Spleen (tissue), 7 donors: Measurements from ENCODE around the gene CD300C.

ENCODE experiments used
- CTCF ChIP-seq, 11 experiments: fragments of 200-600 bp in 7 of 11; fragments of 450-650 bp in 4 of 11; sonication (generic) in 4 of 11; IDR thresholded peaks in 8 of 11; conservative IDR thresholded peaks in 3 of 11; 1 replicate in 7 of 11; 2 replicates in 4 of 11; pipeline versions ENCODE4 v1.4.0 to v1.8.0; 2016 to 2021; ENCODE audit warnings: antibody characterized with exemption in 11 of 11, inconsistent platforms in 4 of 11, mild to moderate bottlenecking in 1 of 11
- POLR2AphosphoS5 ChIP-seq, 3 donors: sonication (generic); formaldehyde crosslinking; IDR thresholded peaks; one replicate each; pipeline ENCODE4 v1.5.1; 2017; ENCODE audit warnings: antibody characterized with exemption in 3 of 3
- donor health status: DM: no; HTN: no; CAD: no; lungs with moderate emphysema.
- donor health status: DM: no; HTN: no; CAD: no.
- donor health status: DM: no; HTN: no; CAD: no.

- TF ChIP-seq CTCF (IDR thresholded peaks at IDR 0.05 in 8 of 11, conservative IDR thresholded peaks at IDR 0.05 in 3 of 11): no peak
- no peak for TF ChIP-seq POLR2AphosphoS5 (IDR thresholded peaks at IDR 0.05)
Measured at GRCh38 chr17:74585711-74586110, 39.8 kb upstream of the CD300C start.
